Calu3 (cell line): Measurements from ENCODE around the gene MECR. TPM values are rescaled to one million over a fixed set of nuclear protein-coding genes. Genes with fewer than 3 reads are reported as not detected.

Experiments
- BruUV-seq: library from RNA; stranded (reverse); fragments of 400-500 nt; replicated peaks from 2 replicates; lab custom pipeline; 2021; lab: Mats Ljungman, UMichigan
- CTCF ChIA-PET: fragments of 300-600 bp; sonication (Branson Sonifier 250); formaldehyde crosslinking; loops from one replicate; lab custom pipeline; 2022; ENCODE audit warnings: antibody characterized with exemption; lab: Charles Lee
- DNase-seq: peaks from one replicate; pipeline ENCODE4 v3.0.0; 2022
- H3K27ac Mint-ChIP-seq: one replicate; pipeline ENCODE4 v1.8.0; 2022; ENCODE audit warnings: mixed read lengths; ENCODE audit not compliant: unreplicated experiment
- H3K27me3 Mint-ChIP-seq: one replicate; pipeline ENCODE4 v1.8.0; 2022; ENCODE audit warnings: mixed read lengths; ENCODE audit not compliant: unreplicated experiment
- H3K36me3 Mint-ChIP-seq: one replicate; pipeline ENCODE4 v1.8.0; 2022; ENCODE audit warnings: mild to moderate bottlenecking, moderate library complexity, mixed read lengths; ENCODE audit not compliant: insufficient read depth, unreplicated experiment
- H3K4me1 Mint-ChIP-seq: one replicate; pipeline ENCODE4 v1.8.0; 2022; ENCODE audit warnings: mild to moderate bottlenecking, low read depth, mixed read lengths; ENCODE audit not compliant: unreplicated experiment
- H3K4me3 Mint-ChIP-seq: one replicate; pipeline ENCODE4 v1.8.0; 2022; ENCODE audit warnings: mild to moderate bottlenecking, low read depth, moderate library complexity, mixed read lengths; ENCODE audit not compliant: unreplicated experiment
- H3K9me3 Mint-ChIP-seq: one replicate; pipeline ENCODE4 v1.8.0; 2022; ENCODE audit warnings: low read depth, mixed read lengths; ENCODE audit not compliant: unreplicated experiment
- CTCF ChIP-seq: fragments of 200-600 bp; IDR thresholded peaks from one replicate; pipeline ENCODE4 v1.8.0; 2022; ENCODE audit warnings: antibody characterized with exemption; ENCODE audit not compliant: unreplicated experiment
- intact Hi-C: fragments of 100-400 bp; cut with micrococcal nuclease; formaldehyde crosslinking; loops from one replicate; pipeline ENCODE4 v1.10.0; 2022; ENCODE audit not compliant: unreplicated experiment
- total RNA-seq: library from RNA; stranded (reverse); gene quantifications from 2 replicates; pipeline ENCODE4 v1.2.3, GENCODE V29; 2022

The MECR gene
- total RNA-seq, 1 experiment from 2014 or later: 46.8 TPM

- CTCF ChIA-PET: interaction anchor here (0.6 to 2.6 kb wide), 3 partner anchors 19 to 319 kb away, joined by 3 to 31 read pairs (median 22); partner anchors contain the start of gene SRSF4
- peaks cover 23% of the 10 kb centered on the region for H3K36me3 Mint-ChIP-seq
- no peak for DNase-seq
- H3K4me3 Mint-ChIP-seq: no peak overlapping the region
- intact Hi-C loops: loop anchor here (5.0 to 10.0 kb wide), 2 partner anchors 169 to 416 kb away; no protein-coding TSS in a partner anchor
- no TSS peak for BruUV-seq
- H3K4me1 Mint-ChIP-seq: peaks cover 19% of the 10 kb centered on the region
- TF ChIP-seq CTCF: no peak
- no peaks in the 10 kb centered on the region for H3K9me3 Mint-ChIP-seq
- no peaks in the 10 kb centered on the region for H3K27me3 Mint-ChIP-seq
- no peak overlapping the region for H3K27ac Mint-ChIP-seq
These were observed 29.7 kb downstream of the MECR start for GRCh38 chr1:29200906-29201594.

DNA sequence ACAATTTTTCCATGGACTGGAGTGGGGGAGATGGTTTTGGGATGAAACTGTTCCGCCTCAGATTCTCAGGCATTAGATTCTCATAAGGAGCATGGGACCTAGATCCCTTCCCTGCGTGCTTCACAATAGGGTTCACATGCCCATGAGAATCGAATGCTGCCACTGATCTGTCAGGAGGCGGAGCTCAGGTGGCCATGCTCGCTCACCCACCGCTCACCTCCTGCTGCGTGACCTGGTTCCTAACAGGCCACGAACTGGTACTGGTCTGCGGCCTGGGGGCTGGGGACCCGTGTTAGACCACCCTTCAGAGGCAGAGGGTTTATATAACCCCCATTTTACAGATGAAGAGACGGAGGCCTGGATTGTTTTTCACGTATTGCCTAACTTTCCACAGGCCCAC, 32.7 kb downstream of the MECR start:
- no peaks in the 10 kb centered on the region for H3K27me3 Mint-ChIP-seq
- H3K4me1 Mint-ChIP-seq: peaks cover 11% of the 10 kb centered on the region
- H3K36me3 Mint-ChIP-seq: peaks cover 29% of the 10 kb centered on the region
- no peak overlapping the region for H3K27ac Mint-ChIP-seq
- DNase-seq: no peak
- H3K9me3 Mint-ChIP-seq: no peaks in the 10 kb centered on the region
- BruUV-seq: no TSS peak
- no peak for TF ChIP-seq CTCF
- intact Hi-C loops: no loop called here
- CTCF ChIA-PET: interaction anchor here (0.6 to 1.6 kb wide), 6 partner anchors 10 to 461 kb away, joined by 3 to 14 read pairs (median 6); partner anchors contain the start of genes SRSF4 and YTHDF2
- H3K4me3 Mint-ChIP-seq: no peak overlapping the region

- H3K4me1 Mint-ChIP-seq: peaks cover 6% of the 10 kb centered on the region
- H3K36me3 Mint-ChIP-seq: peaks cover 33% of the 10 kb centered on the region
- no TSS peak for BruUV-seq
- H3K9me3 Mint-ChIP-seq: no peaks in the 10 kb centered on the region
- peak; percentile 38 for TF ChIP-seq CTCF
- H3K27ac Mint-ChIP-seq: no peak overlapping the region
- H3K27me3 Mint-ChIP-seq: no peaks in the 10 kb centered on the region
- peak; percentile 42 for DNase-seq
- intact Hi-C loops: no loop called here
- CTCF ChIA-PET: interaction anchor here (0.6 to 1.6 kb wide), 7 partner anchors 10 to 461 kb away, joined by 3 to 14 read pairs (median 6); partner anchors contain the start of genes SRSF4 and YTHDF2
- no peak overlapping the region for H3K4me3 Mint-ChIP-seq
These were observed 33.2 kb downstream of the MECR start for GRCh38 chr1:29197590-29197924.

- H3K27ac Mint-ChIP-seq: no peak overlapping the region
- peaks cover 1% of the 10 kb centered on the region for H3K4me1 Mint-ChIP-seq
- CTCF ChIA-PET: interaction anchor here (0.6 to 1.6 kb wide), 7 partner anchors 10 to 315 kb away, joined by 3 to 14 read pairs (median 5); partner anchors contain the start of gene SRSF4
- H3K27me3 Mint-ChIP-seq: no peaks in the 10 kb centered on the region
- no peak overlapping the region for H3K4me3 Mint-ChIP-seq
- BruUV-seq: no TSS peak
- TF ChIP-seq CTCF: no peak
- intact Hi-C loops: no loop called here
- H3K9me3 Mint-ChIP-seq: no peaks in the 10 kb centered on the region
- no peak for DNase-seq
- peaks cover 34% of the 10 kb centered on the region for H3K36me3 Mint-ChIP-seq
These were observed 33.7 kb downstream of the MECR start for GRCh38 chr1:29196863-29197589.
